SKM-1 (cell line): ENCODE data around the gene REC8.
A peak's percentile ranks its signal among the peaks of the same experiment; 100 is the strongest.
"Not testable (repeated sequence)": the region's sequence is repeated elsewhere in the genome, so short reads cannot be mapped to it uniquely, and the experiment has no call there.

Experiments used
- DNase-seq: peaks from one replicate; lab custom pipeline; 2025; ENCODE audit not compliant: unreplicated experiment; lab: John Stamatoyannopoulos, UW

REC8 gene

DNA sequence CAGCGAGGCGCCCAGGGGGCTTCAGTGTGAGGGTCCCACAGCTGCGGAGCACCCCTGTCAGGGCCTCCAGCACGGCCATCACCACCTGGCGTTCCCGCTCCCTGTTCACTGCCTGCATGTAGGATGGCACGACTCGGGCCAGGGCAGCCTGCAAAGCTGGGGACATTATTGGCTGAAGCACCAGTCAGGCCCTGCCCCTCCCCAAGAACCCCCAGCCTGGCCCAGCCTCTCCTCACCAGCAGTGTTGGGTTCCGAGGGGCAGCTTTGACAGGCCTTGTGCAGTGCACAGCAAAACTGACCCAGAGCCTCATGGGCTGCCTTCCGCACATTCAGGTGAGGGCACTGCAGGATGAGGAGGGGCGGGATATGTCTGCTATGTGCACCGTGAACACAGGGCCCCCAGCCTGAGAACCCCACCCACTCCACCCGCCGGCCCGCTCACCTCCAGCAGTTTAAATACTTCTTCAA, 11.2 kb downstream of the REC8 start:
- no peak for DNase-seq

DNA sequence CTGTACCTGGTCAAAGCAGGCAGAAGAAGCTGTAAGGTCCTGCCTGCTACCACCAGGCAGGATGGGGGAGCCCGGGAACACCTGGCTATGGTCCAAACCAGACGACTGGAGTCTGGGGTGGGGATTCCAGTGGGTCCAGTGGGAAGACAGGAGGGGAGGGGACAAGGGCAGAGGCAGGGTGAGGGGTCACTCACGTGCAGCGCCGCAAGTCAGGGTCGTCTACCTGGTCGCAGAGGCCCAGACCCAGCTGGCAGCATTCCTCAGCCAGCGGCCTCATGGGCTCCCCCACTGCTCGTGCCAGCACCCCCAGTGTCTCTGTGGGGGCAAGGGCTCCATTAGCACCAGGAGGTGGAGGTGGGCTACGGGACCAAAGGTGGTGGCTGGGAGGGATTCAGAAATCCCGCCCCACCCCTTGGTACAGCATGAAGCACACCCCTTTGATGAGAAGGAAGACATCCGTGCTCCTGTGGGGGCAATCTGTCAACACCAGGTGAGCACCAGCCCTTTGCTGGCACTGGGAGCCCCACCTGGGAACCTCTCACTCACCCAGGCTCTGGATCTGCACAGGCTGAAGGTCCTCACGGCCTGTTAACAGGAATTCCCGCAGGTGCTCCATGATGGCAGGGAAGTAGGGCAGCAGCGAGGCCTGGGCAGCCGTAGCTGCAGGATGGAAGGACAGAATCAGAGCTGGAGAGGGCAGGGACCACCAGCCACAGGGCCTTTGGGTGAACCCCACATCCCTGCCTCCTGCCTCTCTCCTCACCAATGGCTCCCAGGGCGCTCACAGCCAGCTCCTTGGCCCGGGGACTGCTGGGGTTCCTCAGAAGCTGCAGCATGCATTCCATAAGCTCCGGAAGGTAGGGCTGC, 12.5 kb downstream of the REC8 start:
- DNase-seq, result no peak

- DNase-seq, result no peak
Observed at GRCh38 chr14:24185026-24185425, 13.1 kb downstream of the REC8 start.

DNA sequence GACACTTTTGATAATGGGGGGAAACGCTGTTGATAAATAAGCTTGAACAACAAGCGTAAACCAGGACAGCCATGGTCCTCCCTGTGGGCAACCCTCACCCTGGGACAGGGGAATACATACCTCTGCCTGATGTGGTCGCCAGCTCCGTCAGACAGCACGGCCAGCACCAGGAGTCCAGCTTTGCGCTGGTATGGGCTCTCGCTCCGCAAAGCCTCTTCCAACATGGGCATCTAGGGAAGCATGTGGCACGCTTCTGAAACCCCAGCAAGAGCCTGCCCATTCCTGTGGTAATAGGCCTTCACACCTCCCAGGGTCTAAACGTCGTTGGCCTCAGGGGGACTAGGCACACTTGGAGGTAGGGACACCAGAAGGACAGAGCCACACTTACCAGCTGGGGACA, 13.9 kb downstream of the REC8 start:
- DNase-seq, result no peak

DNA sequence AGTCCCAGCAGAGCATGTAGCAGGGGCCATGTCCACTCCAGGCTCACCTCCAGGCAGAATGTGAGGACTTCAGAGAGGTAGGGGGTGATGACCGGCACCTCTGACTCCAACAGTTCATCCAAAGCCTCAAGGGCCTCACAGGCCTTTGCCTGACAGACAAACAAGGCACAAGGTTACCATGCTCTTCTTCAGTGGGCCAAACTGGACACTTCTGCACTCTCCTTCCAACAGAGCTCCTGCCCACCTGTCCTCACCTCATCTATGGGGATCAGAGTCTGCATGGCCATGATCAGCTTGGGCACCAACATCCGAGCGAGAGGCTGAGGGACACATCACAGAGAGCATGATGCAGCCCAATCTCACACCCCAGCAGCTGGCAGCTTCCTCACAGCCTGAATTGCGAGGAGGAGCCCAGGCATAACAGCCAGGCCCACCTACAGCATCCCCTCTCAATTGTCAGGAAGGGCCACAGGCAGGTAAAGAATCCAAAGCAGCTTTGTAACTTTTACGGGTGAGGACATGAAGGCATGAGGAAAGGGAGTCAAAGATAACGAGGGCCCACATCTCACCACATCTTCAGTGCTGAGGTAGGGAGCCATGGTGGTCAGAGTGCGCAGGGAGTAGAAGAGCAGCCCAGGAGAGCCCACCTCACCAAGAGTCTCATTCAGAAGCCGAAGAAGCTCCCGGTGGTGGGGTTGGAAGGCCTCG, 15.1 kb downstream of the REC8 start:
- no peak for DNase-seq

DNA sequence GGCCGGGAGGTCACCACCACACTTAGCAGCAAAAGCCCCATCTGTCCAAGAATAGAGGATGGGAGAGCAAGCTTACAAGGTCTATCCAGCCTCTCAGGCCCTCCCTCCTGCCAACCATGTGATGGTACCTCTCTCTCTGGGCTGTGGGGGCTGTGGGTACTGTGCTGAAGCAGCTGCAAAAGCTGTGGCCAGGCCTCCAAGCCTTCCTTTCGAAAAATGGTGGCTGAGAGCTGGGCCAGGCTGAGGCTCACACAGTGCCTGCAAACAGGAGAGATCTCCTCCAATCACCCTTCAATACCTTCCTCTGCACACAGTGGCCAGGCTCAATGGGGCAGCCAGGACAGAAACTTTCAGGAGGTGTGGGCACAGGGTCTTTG, 15.6 kb downstream of the REC8 start:
- no peak for DNase-seq

DNA sequence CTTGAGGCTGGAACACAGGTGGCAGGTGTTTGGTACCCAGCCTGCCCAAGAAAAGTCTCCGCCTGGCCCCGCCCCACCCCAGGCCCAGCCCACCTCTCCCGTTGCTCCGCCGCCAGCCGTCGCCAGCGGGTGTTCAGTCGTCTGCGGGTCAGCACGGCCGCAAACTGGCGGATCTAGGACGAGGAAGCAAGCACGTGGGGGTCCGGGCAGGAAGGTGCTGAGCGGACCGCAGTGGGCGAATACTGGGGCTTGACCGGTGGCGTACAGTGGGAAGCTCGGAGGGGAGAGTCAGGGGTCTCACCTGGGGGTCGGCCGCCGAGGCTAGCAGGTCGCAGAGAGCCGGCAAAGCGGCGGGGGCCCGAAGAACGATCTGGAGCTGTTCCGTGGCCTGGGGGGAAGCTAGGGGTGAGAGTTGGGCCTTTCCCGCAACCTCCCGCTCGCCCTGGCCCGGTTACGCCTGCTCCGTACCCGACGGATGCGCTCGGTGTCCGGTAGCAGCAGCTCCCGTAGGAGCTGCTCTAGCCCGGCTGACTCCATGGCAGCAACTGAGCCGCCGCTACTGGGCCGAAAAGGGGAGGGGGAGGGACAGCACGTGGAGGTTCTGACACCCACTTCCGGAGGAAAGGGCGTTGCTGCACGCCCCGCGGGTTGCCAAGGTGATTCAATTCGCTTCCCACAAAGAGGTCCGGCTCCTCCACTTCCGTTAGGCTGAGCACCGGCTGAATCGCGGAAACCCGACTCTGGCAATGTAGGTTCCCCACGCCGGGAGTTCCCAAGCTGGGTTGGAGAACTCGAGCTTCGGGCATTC, 16.6 kb downstream of the REC8 start, which contains the start of gene IPO4:
IPO4 (minus strand) TSS at position 566 of the 808 bp plus-strand sequence; CDS start at position 537, 29 bp downstream.
- DNase-seq, result peak; percentile 67

DNA sequence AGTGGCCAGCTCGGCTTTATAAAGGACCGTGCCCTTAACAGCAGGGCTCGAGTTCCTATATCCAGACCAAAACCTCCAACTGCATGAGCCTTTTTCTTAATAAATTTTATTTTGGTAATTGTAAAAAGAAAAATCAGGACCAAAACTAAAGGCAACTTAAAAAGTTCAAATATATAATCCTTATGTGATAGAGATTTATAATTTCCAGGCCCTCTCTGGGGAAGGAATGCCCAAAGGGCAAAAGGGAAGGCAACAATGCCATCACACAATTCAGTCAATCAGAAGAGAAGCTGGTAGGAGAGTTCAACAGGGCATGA, 17.1 kb downstream of the REC8 start:
- no peak for DNase-seq

- DNase-seq, result no peak
Observed at GRCh38 chr14:24189460-24189859, 17.6 kb downstream of the REC8 start.

- DNase-seq, result no peak
Observed at GRCh38 chr14:24190416-24190815, 18.5 kb downstream of the REC8 start.

DNA sequence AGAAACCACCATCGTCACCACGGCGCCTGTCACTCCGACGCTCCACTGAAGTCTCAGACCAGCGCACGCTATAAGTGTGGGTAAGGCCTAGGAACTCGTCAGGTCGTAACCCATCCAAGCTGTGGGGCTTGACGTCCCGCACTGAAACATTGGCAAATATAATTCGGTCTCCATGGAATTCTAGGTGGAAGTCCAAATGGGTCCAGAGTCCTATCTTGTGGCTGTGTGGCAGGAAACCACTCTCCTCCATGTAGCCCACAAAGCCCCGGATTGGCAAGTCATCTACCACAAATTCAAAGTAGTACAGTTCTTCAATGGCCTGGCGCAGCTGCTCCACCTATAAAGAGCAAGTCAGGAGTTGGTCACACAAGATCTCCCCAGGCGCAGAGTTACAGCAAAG, 21.1 kb downstream of the REC8 start:
- DNase-seq, result no peak

DNA sequence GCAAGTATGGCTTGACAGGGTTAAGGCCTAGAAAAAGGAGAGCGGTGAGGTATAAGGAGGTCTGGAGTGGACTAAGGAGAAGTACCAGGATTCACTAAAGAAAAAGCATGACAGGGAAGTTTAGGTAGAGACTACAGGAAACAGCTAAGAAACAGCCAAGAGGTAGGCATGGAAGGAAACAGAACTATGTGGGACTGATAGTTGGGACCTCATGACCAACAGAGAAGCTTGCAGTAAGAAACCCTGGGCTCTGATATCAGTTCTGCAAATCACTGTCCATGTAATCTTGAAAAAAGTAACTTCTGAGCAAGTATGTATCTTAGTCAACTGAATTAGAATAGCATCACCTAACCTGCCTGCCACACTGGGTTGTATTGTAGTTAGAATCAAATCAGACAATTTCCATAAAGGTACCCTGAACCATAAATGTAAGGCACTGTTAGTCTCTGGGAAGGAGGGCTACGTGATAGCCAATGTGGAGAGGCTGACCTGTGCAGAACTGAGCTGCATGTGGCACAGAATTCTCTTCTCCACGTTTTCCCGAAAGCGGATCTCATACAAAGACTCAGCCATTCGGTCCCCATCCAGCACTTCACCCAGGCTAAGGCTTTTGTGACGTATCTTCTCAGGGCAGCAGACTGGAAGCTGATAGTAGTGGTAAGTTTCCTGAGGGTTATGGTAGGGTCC, 22.4 kb downstream of the REC8 start:
- DNase-seq, result no peak

GRCh38 chr14:24194873-24195185, 22.9 kb downstream of the REC8 start:
- DNase-seq, result no peak

- DNase-seq, result peak; percentile 1
Observed at GRCh38 chr14:24195186-24196070, 23.5 kb downstream of the REC8 start, which contains the start of gene TM9SF1. TSS of gene TM9SF1 (minus strand) at chr14:24195441. CDS start at chr14:24195019, 422 bp downstream.

GRCh38 chr14:24196071-24197055, 24.5 kb downstream of the REC8 start:
- no peak for DNase-seq

- DNase-seq, result no peak
Observed at GRCh38 chr14:24197056-24197450, 25.2 kb downstream of the REC8 start.

GRCh38 chr14:24198814-24199524, 27.1 kb downstream of the REC8 start:
- no peak for DNase-seq

DNA sequence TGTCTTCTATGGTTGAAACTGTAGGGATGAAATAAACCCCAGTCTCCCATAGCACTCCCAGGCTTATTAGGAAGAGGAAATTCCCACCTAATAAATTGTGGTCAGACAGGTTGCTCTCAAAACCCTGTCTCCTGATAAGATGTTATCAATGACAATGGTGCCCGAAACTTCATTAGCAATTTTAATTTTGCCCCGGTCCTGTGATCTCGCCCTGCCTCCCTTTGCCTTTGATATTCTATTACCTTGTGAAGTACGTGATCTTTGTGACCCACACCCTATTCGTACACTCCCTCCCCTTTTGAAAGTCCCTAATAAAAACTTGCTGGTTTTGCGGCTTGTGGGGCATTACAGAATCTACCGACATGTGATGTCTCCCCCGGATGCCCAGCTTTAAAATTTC, 30.7 kb downstream of the REC8 start:
- not testable (repeated sequence) for DNase-seq
